Chondrocyte (in vitro differentiated cells): ENCODE results near the gene PPP4R4. TPM values are rescaled to one million over a fixed set of nuclear protein-coding genes. Genes with fewer than 3 reads are reported as not detected.
"Not testable (repeated sequence)": the region's sequence is repeated elsewhere in the genome, so short reads cannot be mapped to it uniquely, and the experiment has no call there.

Source experiments
- DNase-seq: peaks from one replicate; pipeline ENCODE4 v3.0.0; 2021; ENCODE audit warnings: mixed read lengths, low spot score
- H3K27ac Mint-ChIP-seq: one replicate; pipeline ENCODE4 v1.8.0; 2021; ENCODE audit warnings: mild to moderate bottlenecking, moderate library complexity, mixed read lengths; ENCODE audit not compliant: unreplicated experiment
- H3K27me3 Mint-ChIP-seq: 2 replicates; pipeline ENCODE4 v1.8.0; 2021; ENCODE audit warnings: low read depth, mixed read lengths
- H3K36me3 Mint-ChIP-seq: 2 replicates; pipeline ENCODE4 v1.8.0; 2021; ENCODE audit warnings: low read depth, mixed read lengths
- H3K4me1 Mint-ChIP-seq: 2 replicates; pipeline ENCODE4 v1.8.0; 2021; ENCODE audit warnings: low read depth, mild to moderate bottlenecking, mixed read lengths
- H3K4me3 Mint-ChIP-seq: one replicate; pipeline ENCODE4 v1.8.0; 2021; ENCODE audit warnings: mild to moderate bottlenecking, moderate library complexity, mixed read lengths; ENCODE audit not compliant: unreplicated experiment
- H3K9me3 Mint-ChIP-seq: 2 replicates; pipeline ENCODE4 v1.8.0; 2021; ENCODE audit warnings: low read depth, mixed read lengths
- total RNA-seq: library from RNA; stranded (reverse); gene quantifications from 3 replicates; pipeline ENCODE4 v1.2.1, GENCODE V29; 2021
- TF ChIP-seq, protein P1 (sequence below): fragments of 200-600 bp; sonication (generic); IDR thresholded peaks from 2 replicates; pipeline ENCODE4 v1.5.0; 2021; ENCODE audit warnings: antibody characterized with exemption, mild to moderate bottlenecking, moderate library complexity

PPP4R4 gene
- total RNA-seq, 1 donor from 2014 or later: 0.22 TPM

GRCh38 chr14:94237046-94237445 is 62.9 kb downstream of the PPP4R4 start:
- no peaks in the 10 kb centered on the region for H3K4me1 Mint-ChIP-seq
- H3K36me3 Mint-ChIP-seq: no peaks in the 10 kb centered on the region
- no peak for DNase-seq
- no peaks in the 10 kb centered on the region for H3K9me3 Mint-ChIP-seq
- TF ChIP-seq, protein P1, sequence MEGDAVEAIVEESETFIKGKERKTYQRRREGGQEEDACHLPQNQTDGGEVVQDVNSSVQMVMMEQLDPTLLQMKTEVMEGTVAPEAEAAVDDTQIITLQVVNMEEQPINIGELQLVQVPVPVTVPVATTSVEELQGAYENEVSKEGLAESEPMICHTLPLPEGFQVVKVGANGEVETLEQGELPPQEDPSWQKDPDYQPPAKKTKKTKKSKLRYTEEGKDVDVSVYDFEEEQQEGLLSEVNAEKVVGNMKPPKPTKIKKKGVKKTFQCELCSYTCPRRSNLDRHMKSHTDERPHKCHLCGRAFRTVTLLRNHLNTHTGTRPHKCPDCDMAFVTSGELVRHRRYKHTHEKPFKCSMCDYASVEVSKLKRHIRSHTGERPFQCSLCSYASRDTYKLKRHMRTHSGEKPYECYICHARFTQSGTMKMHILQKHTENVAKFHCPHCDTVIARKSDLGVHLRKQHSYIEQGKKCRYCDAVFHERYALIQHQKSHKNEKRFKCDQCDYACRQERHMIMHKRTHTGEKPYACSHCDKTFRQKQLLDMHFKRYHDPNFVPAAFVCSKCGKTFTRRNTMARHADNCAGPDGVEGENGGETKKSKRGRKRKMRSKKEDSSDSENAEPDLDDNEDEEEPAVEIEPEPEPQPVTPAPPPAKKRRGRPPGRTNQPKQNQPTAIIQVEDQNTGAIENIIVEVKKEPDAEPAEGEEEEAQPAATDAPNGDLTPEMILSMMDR: no peak
- no peak overlapping the region for H3K27ac Mint-ChIP-seq
- H3K27me3 Mint-ChIP-seq: peaks cover 7% of the 10 kb centered on the region
- no peak overlapping the region for H3K4me3 Mint-ChIP-seq

DNA sequence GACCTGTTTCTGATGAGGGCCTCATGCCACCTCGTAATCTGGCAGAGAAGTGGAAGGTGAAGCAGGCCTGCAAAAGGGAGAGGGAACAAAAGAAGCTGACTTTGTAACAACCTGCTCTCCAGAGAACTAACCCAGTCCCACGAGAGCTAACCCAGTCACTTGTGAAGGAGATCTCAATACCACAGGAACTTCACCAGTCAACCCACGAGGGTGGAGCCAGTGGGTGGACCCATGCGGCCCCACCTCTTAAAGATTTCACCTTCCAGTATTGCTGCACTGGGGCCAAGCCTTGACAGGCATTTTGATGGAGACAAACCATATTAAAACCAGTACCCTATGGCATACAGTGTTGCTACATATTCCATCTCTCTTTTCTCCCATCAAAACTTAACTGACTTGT is 63.9 kb downstream of the PPP4R4 start:
- peaks cover 7% of the 10 kb centered on the region for H3K27me3 Mint-ChIP-seq
- no peaks in the 10 kb centered on the region for H3K9me3 Mint-ChIP-seq

DNA sequence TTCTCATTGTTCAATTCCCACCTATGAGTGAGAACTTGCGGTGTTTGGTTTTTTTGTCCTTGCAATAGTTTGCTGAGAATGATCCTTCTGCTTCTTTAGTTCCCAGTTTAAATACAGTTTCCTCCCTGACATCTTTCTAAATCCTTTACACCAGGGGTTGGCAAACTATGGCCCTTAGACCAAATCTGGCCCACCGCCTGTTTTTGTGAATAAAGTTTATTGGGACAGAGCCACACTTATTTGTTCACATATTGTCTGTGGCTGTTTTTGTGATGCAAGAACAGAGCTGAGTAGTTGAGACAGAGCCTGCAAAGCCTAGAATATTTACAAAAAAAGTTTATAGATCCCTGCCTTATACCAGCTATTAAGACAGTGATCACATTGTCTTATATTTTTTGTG is 65.3 kb downstream of the PPP4R4 start:
- TF ChIP-seq, protein P1: no peak
- Mint-ChIP-seq H3K27ac (no peak overlapping the region), H3K27me3 (peaks cover 12% of the 10 kb centered on the region), H3K36me3 (no peaks in the 10 kb centered on the region), H3K4me1 (no peaks in the 10 kb centered on the region), H3K9me3 (no peaks in the 10 kb centered on the region), H3K4me3 (no peak overlapping the region)
- DNase-seq: no peak

More for the DNA sequence above, 63.9 kb downstream of the PPP4R4 start:
- TF ChIP-seq, protein P1: no peak
- no peak overlapping the region for H3K27ac Mint-ChIP-seq
- H3K4me1 Mint-ChIP-seq: no peaks in the 10 kb centered on the region
- H3K36me3 Mint-ChIP-seq: no peaks in the 10 kb centered on the region
- DNase-seq: peak; percentile 57
- no peak overlapping the region for H3K4me3 Mint-ChIP-seq

GRCh38 chr14:94244182-94244581 is 70.1 kb downstream of the PPP4R4 start:
- no peak overlapping the region for H3K27ac Mint-ChIP-seq

GRCh38 chr14:94264195-94264594 is 90.1 kb downstream of the PPP4R4 start:
- not testable (repeated sequence) for H3K36me3 Mint-ChIP-seq

More at GRCh38 chr14:94244182-94244581, 70.1 kb downstream of the PPP4R4 start:
- Mint-ChIP-seq H3K27me3 (peaks cover 32% of the 10 kb centered on the region), H3K36me3 (no peaks in the 10 kb centered on the region), H3K4me1 (no peaks in the 10 kb centered on the region), H3K4me3 (no peak overlapping the region), H3K9me3 (no peaks in the 10 kb centered on the region)
- DNase-seq: no peak
- TF ChIP-seq, protein P1: no peak

GRCh38 chr14:94267352-94267751 is 93.2 kb downstream of the PPP4R4 start:
- Mint-ChIP-seq H3K4me1 (no peaks in the 10 kb centered on the region), H3K36me3 (no peaks in the 10 kb centered on the region), H3K27me3 (peaks cover 22% of the 10 kb centered on the region), H3K9me3 (peaks cover 12% of the 10 kb centered on the region), H3K4me3 (no peak overlapping the region), H3K27ac (no peak overlapping the region)
- no peak for DNase-seq
- TF ChIP-seq, protein P1: no peak

More at GRCh38 chr14:94264195-94264594, 90.1 kb downstream of the PPP4R4 start:
- not testable (repeated sequence) for H3K4me3 Mint-ChIP-seq, H3K4me1 Mint-ChIP-seq, DNase-seq, H3K27ac Mint-ChIP-seq, H3K27me3 Mint-ChIP-seq
- peaks cover 17% of the 10 kb centered on the region for H3K9me3 Mint-ChIP-seq

GRCh38 chr14:94268582-94268981 is 94.5 kb downstream of the PPP4R4 start:
- not testable (repeated sequence) for H3K4me1 Mint-ChIP-seq, H3K27ac Mint-ChIP-seq
- peaks cover 27% of the 10 kb centered on the region for H3K27me3 Mint-ChIP-seq

More at GRCh38 chr14:94268582-94268981, 94.5 kb downstream of the PPP4R4 start:
- H3K4me3 Mint-ChIP-seq, H3K9me3 Mint-ChIP-seq, H3K36me3 Mint-ChIP-seq, DNase-seq: not testable (repeated sequence)
